ENCODE results near the gene OBSCN. TPM values are rescaled to one million over a fixed set of nuclear protein-coding genes. Genes with fewer than 3 reads are reported as not detected.

Gene OBSCN
- total RNA-seq, 1 experiment from 2014 or later, result 10.5 TPM

DNA sequence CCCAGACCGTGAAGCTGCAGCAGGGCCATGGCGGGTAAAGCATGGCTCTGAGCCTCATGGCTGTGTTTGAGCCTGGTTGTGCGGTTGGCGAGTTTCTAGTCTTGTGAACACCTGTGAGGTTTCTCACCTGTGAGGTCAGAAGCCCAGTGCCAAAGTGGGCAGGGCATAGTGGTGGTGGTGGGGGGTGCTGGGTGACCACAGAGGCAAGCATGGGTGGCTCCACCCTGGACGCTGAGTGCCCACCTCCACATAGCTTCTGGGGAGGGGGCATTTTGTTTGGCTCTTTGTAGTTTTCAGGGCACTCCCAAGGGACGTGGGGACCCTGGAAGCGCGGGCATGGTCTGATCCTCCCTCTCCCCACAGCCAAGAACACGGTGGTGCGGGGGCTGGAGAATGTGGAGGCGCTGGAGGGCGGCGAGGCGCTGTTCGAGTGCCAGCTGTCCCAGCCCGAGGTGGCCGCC is 107.7 kb downstream of the OBSCN start:
- intact Hi-C loops (cut with micrococcal nuclease; ENCODE audit: unreplicated experiment) (no loop called here), in situ Hi-C loops (cut with HindIII; ENCODE audit: low pct_unique_long_range_greater_than_20kb, low sequenced_read_pairs) (no loop called here)
- Histone ChIP-seq H3K27ac (ENCODE audit: low read length) (no peak overlapping the region), H3K4me3 (ENCODE audit: low read depth in 2 of 2, low read length in 2 of 2) (no peak overlapping the region), H3K27me3 (ENCODE audit: control insufficient read depth, insufficient read depth, low read length) (no peaks in the 10 kb centered on the region), H3K9me3 (ENCODE audit: control insufficient read depth, insufficient read depth, low read depth, low read length) (no peaks in the 10 kb centered on the region), H3K4me1 (ENCODE audit: control insufficient read depth, insufficient read depth, low read length) (no peaks in the 10 kb centered on the region), H3K36me3 (ENCODE audit: control insufficient read depth, insufficient read depth, low read length) (no peaks in the 10 kb centered on the region)
- DNase-seq (ENCODE audit: low read depth, low spot score), result no peak
- ATAC-seq, result no peak
- POLR2A ChIA-PET, result no interaction called here
- TF ChIP-seq, protein P1, sequence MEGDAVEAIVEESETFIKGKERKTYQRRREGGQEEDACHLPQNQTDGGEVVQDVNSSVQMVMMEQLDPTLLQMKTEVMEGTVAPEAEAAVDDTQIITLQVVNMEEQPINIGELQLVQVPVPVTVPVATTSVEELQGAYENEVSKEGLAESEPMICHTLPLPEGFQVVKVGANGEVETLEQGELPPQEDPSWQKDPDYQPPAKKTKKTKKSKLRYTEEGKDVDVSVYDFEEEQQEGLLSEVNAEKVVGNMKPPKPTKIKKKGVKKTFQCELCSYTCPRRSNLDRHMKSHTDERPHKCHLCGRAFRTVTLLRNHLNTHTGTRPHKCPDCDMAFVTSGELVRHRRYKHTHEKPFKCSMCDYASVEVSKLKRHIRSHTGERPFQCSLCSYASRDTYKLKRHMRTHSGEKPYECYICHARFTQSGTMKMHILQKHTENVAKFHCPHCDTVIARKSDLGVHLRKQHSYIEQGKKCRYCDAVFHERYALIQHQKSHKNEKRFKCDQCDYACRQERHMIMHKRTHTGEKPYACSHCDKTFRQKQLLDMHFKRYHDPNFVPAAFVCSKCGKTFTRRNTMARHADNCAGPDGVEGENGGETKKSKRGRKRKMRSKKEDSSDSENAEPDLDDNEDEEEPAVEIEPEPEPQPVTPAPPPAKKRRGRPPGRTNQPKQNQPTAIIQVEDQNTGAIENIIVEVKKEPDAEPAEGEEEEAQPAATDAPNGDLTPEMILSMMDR (IDR thresholded peaks at IDR 0.05), result no peak
- no peak for TF ChIP-seq POLR2AphosphoS5 (IDR thresholded peaks at IDR 0.05; ENCODE audit: low read depth, low read length)
- TF ChIP-seq SIN3A (IDR thresholded peaks at IDR 0.05; ENCODE audit: borderline replicate concordance, insufficient read depth, low read depth, low read length), result no peak
- no peak for TF ChIP-seq TCF7L2 (IDR thresholded peaks at IDR 0.05; ENCODE audit: low read depth, low read length)
- no peak for TF ChIP-seq REST (IDR thresholded peaks at IDR 0.05; ENCODE audit: insufficient read depth in 1 of 2, low read depth in 2 of 2, low read length in 1 of 2)
- BruUV-seq (replicated peaks), result no TSS peak
- CTCF ChIA-PET, result no interaction called here

GRCh38 chr1:228315945-228316588 is 108.2 kb downstream of the OBSCN start:
- POLR2A ChIA-PET, result no interaction called here
- H3K4me1 ChIP-seq (ENCODE audit: control insufficient read depth, insufficient read depth, low read length), result no peaks in the 10 kb centered on the region
- no peak overlapping the region for H3K4me3 ChIP-seq (ENCODE audit: low read depth in 2 of 2, low read length in 2 of 2)
- H3K36me3 ChIP-seq (ENCODE audit: control insufficient read depth, insufficient read depth, low read length), result no peaks in the 10 kb centered on the region
- DNase-seq (ENCODE audit: low read depth, low spot score) (no peak), ATAC-seq (no peak)
- H3K27me3 ChIP-seq (ENCODE audit: control insufficient read depth, insufficient read depth, low read length), result no peaks in the 10 kb centered on the region
- in situ Hi-C loops (cut with HindIII; ENCODE audit: low pct_unique_long_range_greater_than_20kb, low sequenced_read_pairs) (no loop called here), intact Hi-C loops (cut with micrococcal nuclease; ENCODE audit: unreplicated experiment) (no loop called here)
- BruUV-seq (replicated peaks), result no TSS peak
- no peaks in the 10 kb centered on the region for H3K9me3 ChIP-seq (ENCODE audit: control insufficient read depth, insufficient read depth, low read depth, low read length)
- CTCF ChIA-PET, result no interaction called here
- H3K27ac ChIP-seq (ENCODE audit: low read length), result no peak overlapping the region
- TF ChIP-seq REST (IDR thresholded peaks at IDR 0.05; ENCODE audit: insufficient read depth in 1 of 2, low read depth in 2 of 2, low read length in 1 of 2) (no peak), SIN3A (IDR thresholded peaks at IDR 0.05; ENCODE audit: borderline replicate concordance, insufficient read depth, low read depth, low read length) (no peak), TCF7L2 (IDR thresholded peaks at IDR 0.05; ENCODE audit: low read depth, low read length) (no peak), POLR2AphosphoS5 (IDR thresholded peaks at IDR 0.05; ENCODE audit: low read depth, low read length) (no peak)
- TF ChIP-seq, protein P1 (IDR thresholded peaks at IDR 0.05), result no peak
